Activated CD8-positive, alpha-beta T cell treated with anti-CD3 and anti-CD28 coated beads for 36 hours (primary cell): ENCODE measurements around the gene UNC80. TPM values are rescaled to one million over a fixed set of nuclear protein-coding genes. Genes with fewer than 3 reads are reported as not detected.

Experiments
- ATAC-seq: fragments of 200-7000 bp; cut with Tn5 transposase; one replicate; pipeline ENCODE4 v1.10.0; 2021; ENCODE audit warnings: mild to moderate bottlenecking, moderate library complexity
- CTCF ChIA-PET: fragments of 350-600 bp; sonication (Branson Sonifier 250); formaldehyde crosslinking; loops from one replicate; lab custom pipeline; 2021; ENCODE audit warnings: antibody characterized with exemption; lab: Charles Lee
- POLR2A ChIA-PET: fragments of 350-600 bp; sonication (Branson Sonifier 250); formaldehyde crosslinking; loops from one replicate; lab custom pipeline; 2021; ENCODE audit warnings: antibody characterized with exemption; lab: Charles Lee
- DNase-seq: peaks from one replicate; pipeline ENCODE4 v3.0.0-alpha.2; 2020
- H3K27ac Mint-ChIP-seq: one replicate; pipeline ENCODE4 v1.8.0; 2021; ENCODE audit warnings: mild to moderate bottlenecking, mixed read lengths
- H3K27me3 Mint-ChIP-seq: one replicate; pipeline ENCODE4 v1.8.0; 2021; ENCODE audit warnings: mixed read lengths
- H3K36me3 Mint-ChIP-seq: one replicate; pipeline ENCODE4 v1.8.0; 2021; ENCODE audit warnings: low read depth, mixed read lengths
- H3K4me1 Mint-ChIP-seq: one replicate; pipeline ENCODE4 v1.8.0; 2021; ENCODE audit warnings: low read depth, mixed read lengths
- H3K4me3 Mint-ChIP-seq: one replicate; pipeline ENCODE4 v1.8.0; 2021; ENCODE audit warnings: mild to moderate bottlenecking, moderate library complexity, mixed read lengths
- H3K9me3 Mint-ChIP-seq: one replicate; pipeline ENCODE4 v1.8.0; 2021; ENCODE audit warnings: mixed read lengths
- intact Hi-C: fragments of 100-400 bp; cut with micrococcal nuclease; formaldehyde crosslinking; loops from one replicate; pipeline ENCODE4 v1.10.0; 2022
- total RNA-seq, 2 experiments: library from RNA; stranded (reverse); gene quantifications; one replicate each; pipeline ENCODE4 v1.2.3, GENCODE V29; 2021
- TF ChIP-seq, protein P1 (sequence below): fragments of 200-600 bp; IDR thresholded peaks from one replicate; pipeline ENCODE4 v1.8.0; 2022; ENCODE audit warnings: antibody characterized with exemption, mild to moderate bottlenecking

UNC80 gene
- total RNA-seq, 2 experiments from 2014 or later: not detected

DNA sequence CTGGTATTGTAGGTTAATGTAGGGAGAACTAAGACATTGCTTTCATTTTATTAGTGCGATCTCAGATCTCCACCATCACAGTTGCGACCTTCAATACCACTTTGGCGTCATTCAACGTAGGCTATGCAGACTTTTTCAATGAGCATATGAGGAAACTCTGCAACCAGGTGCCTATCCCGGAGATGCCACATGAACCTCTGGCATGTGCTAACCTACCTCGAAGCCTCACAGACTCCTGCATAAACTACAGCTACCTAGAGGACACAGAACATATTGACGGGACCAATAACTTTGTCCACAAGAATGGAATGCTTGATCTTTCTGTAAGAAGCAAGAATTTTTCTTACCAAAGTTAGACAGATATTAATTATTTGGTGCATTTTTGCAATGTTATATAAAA, 47.3 kb downstream of the UNC80 start:
- POLR2A ChIA-PET: no interaction called here
- ATAC-seq (no peak), DNase-seq (no peak)
- CTCF ChIA-PET: no interaction called here
- Mint-ChIP-seq H3K9me3 (no peaks in the 10 kb centered on the region), H3K27me3 (peaks cover 1% of the 10 kb centered on the region), H3K4me1 (no peaks in the 10 kb centered on the region), H3K27ac (no peak overlapping the region), H3K36me3 (no peaks in the 10 kb centered on the region), H3K4me3 (no peak overlapping the region)
- TF ChIP-seq, protein P1, sequence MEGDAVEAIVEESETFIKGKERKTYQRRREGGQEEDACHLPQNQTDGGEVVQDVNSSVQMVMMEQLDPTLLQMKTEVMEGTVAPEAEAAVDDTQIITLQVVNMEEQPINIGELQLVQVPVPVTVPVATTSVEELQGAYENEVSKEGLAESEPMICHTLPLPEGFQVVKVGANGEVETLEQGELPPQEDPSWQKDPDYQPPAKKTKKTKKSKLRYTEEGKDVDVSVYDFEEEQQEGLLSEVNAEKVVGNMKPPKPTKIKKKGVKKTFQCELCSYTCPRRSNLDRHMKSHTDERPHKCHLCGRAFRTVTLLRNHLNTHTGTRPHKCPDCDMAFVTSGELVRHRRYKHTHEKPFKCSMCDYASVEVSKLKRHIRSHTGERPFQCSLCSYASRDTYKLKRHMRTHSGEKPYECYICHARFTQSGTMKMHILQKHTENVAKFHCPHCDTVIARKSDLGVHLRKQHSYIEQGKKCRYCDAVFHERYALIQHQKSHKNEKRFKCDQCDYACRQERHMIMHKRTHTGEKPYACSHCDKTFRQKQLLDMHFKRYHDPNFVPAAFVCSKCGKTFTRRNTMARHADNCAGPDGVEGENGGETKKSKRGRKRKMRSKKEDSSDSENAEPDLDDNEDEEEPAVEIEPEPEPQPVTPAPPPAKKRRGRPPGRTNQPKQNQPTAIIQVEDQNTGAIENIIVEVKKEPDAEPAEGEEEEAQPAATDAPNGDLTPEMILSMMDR: no peak
- intact Hi-C loops: no loop called here

DNA sequence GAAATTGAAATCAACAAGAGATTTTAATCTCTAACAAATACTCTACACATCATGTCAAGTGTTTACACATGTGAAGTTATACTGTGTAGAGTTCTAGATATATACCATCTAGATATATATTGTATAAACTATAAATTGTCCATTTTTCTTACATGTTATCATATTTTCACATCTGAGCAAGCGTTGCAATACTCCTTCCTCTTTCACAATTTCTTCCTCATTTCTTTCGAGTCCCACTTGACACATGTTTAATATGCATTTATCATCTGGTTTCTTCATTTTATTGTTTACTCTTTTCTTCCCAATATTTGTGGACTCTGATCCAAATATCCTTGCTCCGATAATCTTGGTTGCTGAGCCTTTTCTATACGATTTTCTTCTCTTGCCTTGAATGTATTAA, 50.2 kb downstream of the UNC80 start:
- Mint-ChIP-seq H3K27ac (no peak overlapping the region), H3K27me3 (peaks cover 1% of the 10 kb centered on the region), H3K4me3 (no peak overlapping the region), H3K4me1 (no peaks in the 10 kb centered on the region), H3K36me3 (no peaks in the 10 kb centered on the region), H3K9me3 (no peaks in the 10 kb centered on the region)
- DNase-seq (no peak), ATAC-seq (no peak)
- CTCF ChIA-PET: no interaction called here
- intact Hi-C loops: no loop called here
- POLR2A ChIA-PET: no interaction called here
- TF ChIP-seq, protein P1: no peak

DNA sequence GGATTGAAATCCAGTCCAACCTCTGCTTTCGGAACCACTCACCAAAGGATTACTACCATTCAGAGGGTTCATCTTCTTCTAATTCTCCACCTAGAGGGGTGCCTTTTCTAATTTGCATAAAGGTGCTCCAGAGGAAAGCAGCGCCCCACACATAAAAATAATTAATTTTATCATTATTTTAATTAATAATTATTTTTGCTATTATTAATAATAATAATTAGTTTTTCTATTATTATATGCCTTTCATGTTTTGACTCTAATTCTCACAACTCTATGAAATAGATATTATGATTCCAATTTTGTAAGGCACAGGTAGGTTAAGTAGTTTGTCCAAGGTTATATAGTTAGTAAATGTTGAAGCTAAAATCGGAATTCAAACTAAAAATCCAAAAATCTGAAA, 51.9 kb downstream of the UNC80 start:
- ATAC-seq: no peak
- intact Hi-C loops: no loop called here

DNA sequence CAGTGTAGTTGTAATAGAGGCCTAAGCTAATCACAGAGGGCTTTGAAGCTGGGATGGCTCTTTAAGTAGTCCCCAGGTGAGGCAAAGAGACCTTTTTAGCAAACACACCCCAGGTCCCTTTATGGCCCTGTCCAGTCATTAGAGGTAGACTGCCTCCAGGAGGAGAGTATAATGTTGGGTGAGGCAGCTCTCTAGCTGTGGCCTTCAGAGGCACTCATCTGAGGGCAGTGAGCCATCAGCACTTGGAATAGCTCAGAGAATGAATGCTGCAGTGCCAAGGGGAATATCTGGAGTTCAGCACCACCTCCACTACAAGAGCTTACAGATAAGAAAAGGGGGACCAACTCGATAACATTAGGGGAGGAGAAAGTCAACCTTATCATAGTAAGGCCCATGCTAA, 52.8 kb downstream of the UNC80 start:
- intact Hi-C loops: no loop called here
- H3K36me3 Mint-ChIP-seq: no peaks in the 10 kb centered on the region
- no peaks in the 10 kb centered on the region for H3K4me1 Mint-ChIP-seq
- no peak overlapping the region for H3K4me3 Mint-ChIP-seq
- POLR2A ChIA-PET: no interaction called here
- H3K27ac Mint-ChIP-seq: no peak overlapping the region
- DNase-seq: no peak
- no peak for ATAC-seq
- H3K27me3 Mint-ChIP-seq: no peaks in the 10 kb centered on the region
- CTCF ChIA-PET: no interaction called here
- TF ChIP-seq, protein P1: no peak
- H3K9me3 Mint-ChIP-seq: no peaks in the 10 kb centered on the region

More for the DNA sequence above, 51.9 kb downstream of the UNC80 start:
- ChIA-PET CTCF (interaction anchor here (0.7 kb wide), 1 partner anchor 373 kb away, joined by 3 read pairs; no protein-coding TSS in a partner anchor), POLR2A (no interaction called here)
- no peaks in the 10 kb centered on the region for H3K36me3 Mint-ChIP-seq
- no peaks in the 10 kb centered on the region for H3K9me3 Mint-ChIP-seq
- DNase-seq: no peak
- no peaks in the 10 kb centered on the region for H3K27me3 Mint-ChIP-seq
- TF ChIP-seq, protein P1: no peak
- no peaks in the 10 kb centered on the region for H3K4me1 Mint-ChIP-seq
- H3K4me3 Mint-ChIP-seq: no peak overlapping the region
- H3K27ac Mint-ChIP-seq: no peak overlapping the region

DNA sequence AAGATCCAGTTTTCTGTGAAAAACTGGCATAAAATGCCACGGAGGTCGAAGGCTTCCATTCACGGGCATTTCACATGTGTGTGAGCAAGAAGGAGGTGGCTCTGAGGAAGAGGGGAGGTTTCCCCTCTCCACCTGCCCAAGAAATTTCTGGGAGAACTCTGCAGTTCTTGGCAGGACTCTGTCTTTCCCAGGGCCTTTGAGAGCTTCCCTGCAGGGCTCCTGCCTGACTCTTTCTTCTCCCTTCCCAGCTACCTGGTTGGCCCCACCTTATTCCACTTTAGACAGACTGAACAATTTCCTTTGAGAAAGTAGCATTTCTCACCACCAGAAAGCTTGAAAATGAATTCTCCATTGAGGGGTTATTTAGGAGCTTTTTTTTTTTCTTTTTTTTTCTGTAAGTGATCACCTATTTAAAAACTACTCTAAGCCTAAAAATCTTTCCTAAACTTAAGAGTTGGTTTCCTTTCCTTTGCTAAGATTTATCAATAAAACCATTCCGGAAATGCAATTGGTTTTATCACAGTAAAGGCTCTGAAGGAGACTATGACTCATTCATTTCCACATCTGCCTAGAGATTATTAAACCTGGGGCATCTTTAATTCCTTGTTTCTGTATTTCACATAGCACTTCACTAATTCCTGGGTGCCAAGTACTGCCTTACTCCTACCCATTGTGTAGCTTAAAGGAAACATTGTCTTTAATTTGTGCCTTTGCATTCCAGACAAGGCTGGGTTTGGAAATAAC, 59.3 kb downstream of the UNC80 start:
- intact Hi-C loops: no loop called here

More for the DNA sequence above, 59.3 kb downstream of the UNC80 start:
- no peaks in the 10 kb centered on the region for H3K27me3 Mint-ChIP-seq
- TF ChIP-seq, protein P1: no peak
- H3K27ac Mint-ChIP-seq: no peak overlapping the region
- ATAC-seq (no peak), DNase-seq (no peak)
- H3K4me3 Mint-ChIP-seq: no peak overlapping the region
- H3K9me3 Mint-ChIP-seq: no peaks in the 10 kb centered on the region
- ChIA-PET POLR2A (interaction anchor here (0.5 kb wide), 1 partner anchor 116 kb away, joined by 3 read pairs; no protein-coding TSS in a partner anchor), CTCF (no interaction called here)
- H3K4me1 Mint-ChIP-seq: no peaks in the 10 kb centered on the region
- no peaks in the 10 kb centered on the region for H3K36me3 Mint-ChIP-seq
